NB4 (cell line): ENCODE results near the gene EDIL3.

ENCODE experiments used
- MYC ChIP-seq: IDR thresholded peaks from 2 replicates; pipeline ENCODE4 v1.6.1; 2011; ENCODE audit warnings: low read depth, low read length
- POLR2A ChIP-seq: IDR thresholded peaks from 2 replicates; pipeline ENCODE4 v1.6.1; 2011; ENCODE audit warnings: mild to moderate bottlenecking; ENCODE audit not compliant: insufficient read length; ENCODE audit errors: extremely low read depth
- TF ChIP-seq, protein P1 (sequence below): IDR thresholded peaks from one replicate; pipeline ENCODE4 v1.5.1; 2012; ENCODE audit warnings: low read depth, low read length

DNA sequence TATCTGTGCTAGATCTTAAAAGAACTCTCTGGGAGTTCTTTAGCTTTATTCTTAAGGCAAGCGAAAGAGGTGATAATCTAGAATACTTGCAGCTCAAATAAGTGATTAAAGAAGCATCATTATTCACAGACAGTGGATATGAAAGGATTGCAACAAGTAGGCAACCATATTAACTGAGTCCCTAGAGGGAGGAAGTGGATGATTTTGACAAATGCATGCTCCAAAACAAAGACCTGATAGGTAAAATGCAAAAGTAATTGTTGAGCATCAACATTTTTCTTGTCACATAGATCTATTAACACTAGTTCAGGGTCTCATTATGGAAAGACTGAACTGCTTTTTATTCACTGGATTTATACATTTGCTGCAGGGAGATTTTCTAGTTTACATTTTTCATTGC lies 109.1 kb downstream of the EDIL3 start:
- TF ChIP-seq, protein P1, sequence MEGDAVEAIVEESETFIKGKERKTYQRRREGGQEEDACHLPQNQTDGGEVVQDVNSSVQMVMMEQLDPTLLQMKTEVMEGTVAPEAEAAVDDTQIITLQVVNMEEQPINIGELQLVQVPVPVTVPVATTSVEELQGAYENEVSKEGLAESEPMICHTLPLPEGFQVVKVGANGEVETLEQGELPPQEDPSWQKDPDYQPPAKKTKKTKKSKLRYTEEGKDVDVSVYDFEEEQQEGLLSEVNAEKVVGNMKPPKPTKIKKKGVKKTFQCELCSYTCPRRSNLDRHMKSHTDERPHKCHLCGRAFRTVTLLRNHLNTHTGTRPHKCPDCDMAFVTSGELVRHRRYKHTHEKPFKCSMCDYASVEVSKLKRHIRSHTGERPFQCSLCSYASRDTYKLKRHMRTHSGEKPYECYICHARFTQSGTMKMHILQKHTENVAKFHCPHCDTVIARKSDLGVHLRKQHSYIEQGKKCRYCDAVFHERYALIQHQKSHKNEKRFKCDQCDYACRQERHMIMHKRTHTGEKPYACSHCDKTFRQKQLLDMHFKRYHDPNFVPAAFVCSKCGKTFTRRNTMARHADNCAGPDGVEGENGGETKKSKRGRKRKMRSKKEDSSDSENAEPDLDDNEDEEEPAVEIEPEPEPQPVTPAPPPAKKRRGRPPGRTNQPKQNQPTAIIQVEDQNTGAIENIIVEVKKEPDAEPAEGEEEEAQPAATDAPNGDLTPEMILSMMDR, result no peak
- TF ChIP-seq POLR2A, result no peak
- no peak for TF ChIP-seq MYC
